ELF-1 (cell line): ENCODE measurements around the gene TXNDC5.
"Not testable (repeated sequence)": the region's sequence is repeated elsewhere in the genome, so short reads cannot be mapped to it uniquely, and the experiment has no call there.

Experiments
- DNase-seq: peaks from one replicate; pipeline ENCODE4 v3.0.0-alpha.2; 2016; ENCODE audit warnings: low read depth, low spot score

Gene TXNDC5

GRCh38 chr6:7895125-7895423 is 15.5 kb downstream of the TXNDC5 start:
- DNase-seq, result no peak

GRCh38 chr6:7894262-7895124 is 16.1 kb downstream of the TXNDC5 start:
- no peak for DNase-seq

- no peak for DNase-seq
Measured at GRCh38 chr6:7893342-7893741, 17.2 kb downstream of the TXNDC5 start.

GRCh38 chr6:7892367-7892766 is 18.2 kb downstream of the TXNDC5 start:
- DNase-seq, result not testable (repeated sequence)

GRCh38 chr6:7891078-7891872 is 19.3 kb downstream of the TXNDC5 start:
- no peak for DNase-seq

GRCh38 chr6:7888587-7889357 is 21.8 kb downstream of the TXNDC5 start:
- DNase-seq, result no peak

- DNase-seq, result no peak
Measured at GRCh38 chr6:7887278-7887991, 23.2 kb downstream of the TXNDC5 start.

GRCh38 chr6:7886132-7886531 is 24.5 kb downstream of the TXNDC5 start:
- no peak for DNase-seq

GRCh38 chr6:7883381-7883780 is 27.2 kb downstream of the TXNDC5 start:
- DNase-seq, result no peak

- no peak for DNase-seq
Measured at GRCh38 chr6:7882505-7883257, 27.9 kb downstream of the TXNDC5 start.

GRCh38 chr6:7881765-7882500 is 28.7 kb downstream of the TXNDC5 start:
- DNase-seq, result no peak

- DNase-seq, result no peak
Measured at GRCh38 chr6:7880718-7881107, 29.9 kb downstream of the TXNDC5 start.

- DNase-seq, result no peak
Measured at GRCh38 chr6:7879980-7880717, 30.4 kb downstream of the TXNDC5 start.

GRCh38 chr6:7879579-7879978 is 31.0 kb downstream of the TXNDC5 start:
- no peak for DNase-seq

- DNase-seq, result no peak
Measured at GRCh38 chr6:7879043-7879442, 31.5 kb downstream of the TXNDC5 start.

- DNase-seq, result no peak
Measured at GRCh38 chr6:7878401-7878964, 32.1 kb downstream of the TXNDC5 start.

- DNase-seq, result no peak
Measured at GRCh38 chr6:7868926-7869325, 41.7 kb downstream of the TXNDC5 start.

GRCh38 chr6:7866526-7866925 is 44.1 kb downstream of the TXNDC5 start:
- no peak for DNase-seq

GRCh38 chr6:7865781-7866180 is 44.8 kb downstream of the TXNDC5 start:
- no peak for DNase-seq
